ENCODE data around the gene PITPNM3. TPM values are rescaled to one million over a fixed set of nuclear protein-coding genes. Genes with fewer than 3 reads are reported as not detected.

The PITPNM3 gene
- total and polyA plus RNA-seq, 12 donors = 1.1 to 9.8 (median 6.8) TPM

- TF ChIP-seq POLR2A (IDR thresholded peaks at IDR 0.05) (no peak), CTCF (IDR thresholded peaks at IDR 0.05) (no peak)
- Histone ChIP-seq H3K27me3 (no peaks in the 10 kb centered on the region), H3K4me1 (replicated peaks in 1 of 2) (no peaks in the 10 kb centered on the region), H3K4me3 (no peak overlapping the region), H3K27ac (no peak overlapping the region), H3K9me3 (replicated peaks in 1 of 3) (no peaks in the 10 kb centered on the region), H3K36me3 (replicated peaks in 1 of 2) (no peaks in the 10 kb centered on the region)
- intact Hi-C loops (cut with DNase I) = no loop called here
- 68 to 80% (median 69%) methylated on average over 12 to 15 of the region's 15 CpGs for WGBS, 4 donors
- DNase-seq = peak in 1 of 7 donors; percentile 42
Observed at GRCh38 chr17:6496640-6497441, 59.5 kb downstream of the PITPNM3 start.

GRCh38 chr17:6496116-6496481, 60.3 kb downstream of the PITPNM3 start:
- Histone ChIP-seq H3K9me3 (replicated peaks in 1 of 3) (no peaks in the 10 kb centered on the region), H3K27me3 (no peaks in the 10 kb centered on the region), H3K36me3 (replicated peaks in 1 of 2) (no peaks in the 10 kb centered on the region), H3K4me3 (no peak overlapping the region), H3K4me1 (replicated peaks in 1 of 2) (no peaks in the 10 kb centered on the region), H3K27ac (no peak overlapping the region)
- intact Hi-C loops (cut with DNase I) = no loop called here
- TF ChIP-seq CTCF (IDR thresholded peaks at IDR 0.05) = no peak
- peak in 1 of 7 donors; percentile 31 for DNase-seq
- WGBS, 4 donors = 42 to 58% (median 53%) methylated on average over 8 of the region's 8 CpGs

- 68 to 77% (median 69%) methylated on average over 11 to 15 of the region's 15 CpGs for WGBS, 4 donors
- intact Hi-C loops (cut with DNase I) = no loop called here
- no peak for TF ChIP-seq POLR2A (IDR thresholded peaks at IDR 0.05)
- no peak for TF ChIP-seq CTCF (IDR thresholded peaks at IDR 0.05)
- no peaks in the 10 kb centered on the region for H3K4me1 ChIP-seq (replicated peaks in 1 of 2)
- H3K36me3 ChIP-seq (replicated peaks in 1 of 2) = no peaks in the 10 kb centered on the region
- DNase-seq = peak in 1 of 7 donors; percentile 20
- H3K4me3 ChIP-seq = no peak overlapping the region
- no peaks in the 10 kb centered on the region for H3K27me3 ChIP-seq
- no peaks in the 10 kb centered on the region for H3K9me3 ChIP-seq (replicated peaks in 1 of 3)
- H3K27ac ChIP-seq = no peak overlapping the region
Observed at GRCh38 chr17:6495450-6496115, 60.8 kb downstream of the PITPNM3 start.

- no peak overlapping the region for H3K27ac ChIP-seq
Observed at GRCh38 chr17:6494239-6494941, 62.0 kb downstream of the PITPNM3 start.

More at GRCh38 chr17:6494239-6494941, 62.0 kb downstream of the PITPNM3 start:
- H3K27me3 ChIP-seq = no peaks in the 10 kb centered on the region
- no peaks in the 10 kb centered on the region for H3K4me1 ChIP-seq (replicated peaks in 1 of 2)
- no peaks in the 10 kb centered on the region for H3K9me3 ChIP-seq (replicated peaks in 1 of 3)
- no peak for DNase-seq
- no peak overlapping the region for H3K4me3 ChIP-seq
- 72 to 87% (median 78%) methylated on average over 4 to 5 of the region's 5 CpGs for WGBS, 4 donors
- no peaks in the 10 kb centered on the region for H3K36me3 ChIP-seq (replicated peaks in 1 of 2)
- no peak for TF ChIP-seq CTCF (IDR thresholded peaks at IDR 0.05)
- no peak for TF ChIP-seq POLR2A (IDR thresholded peaks at IDR 0.05)
- intact Hi-C loops (cut with DNase I) = no loop called here

Measured in adrenal gland (tissue), 12 donors.